HG02571 (cell line): Measurements from ENCODE around the gene RNF157.

Experiments used
- ATAC-seq: cut with Tn5 transposase; IDR thresholded peaks from one replicate; pipeline ENCODE4 v1.9.1; 2021; ENCODE audit warnings: mild to moderate bottlenecking, moderate library complexity; ENCODE audit not compliant: unreplicated experiment

The RNF157 gene

GRCh38 chr17:76131051-76131691 is 109.1 kb downstream of the RNF157 start:
- no peak for ATAC-seq

DNA sequence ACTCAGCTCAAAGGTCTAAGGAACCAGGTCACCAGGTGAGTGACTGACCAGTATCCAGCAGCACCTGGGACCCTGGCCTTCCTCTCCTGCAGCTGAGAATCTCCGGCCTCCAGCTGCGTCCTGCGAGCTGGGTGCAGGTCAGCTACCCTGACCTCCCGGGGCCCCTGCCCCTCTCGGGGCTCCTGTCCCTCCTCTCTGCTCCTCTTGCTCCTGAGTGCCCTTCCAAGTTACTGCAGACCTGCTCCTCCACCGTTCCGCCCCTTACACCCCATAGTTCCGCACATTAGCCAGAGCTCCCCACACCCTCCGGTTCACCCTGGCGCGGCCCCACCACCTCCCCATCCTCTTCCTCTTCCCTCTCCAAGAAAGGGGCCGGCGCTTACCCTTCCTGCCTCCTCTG is 109.8 kb downstream of the RNF157 start:
- no peak for ATAC-seq

DNA sequence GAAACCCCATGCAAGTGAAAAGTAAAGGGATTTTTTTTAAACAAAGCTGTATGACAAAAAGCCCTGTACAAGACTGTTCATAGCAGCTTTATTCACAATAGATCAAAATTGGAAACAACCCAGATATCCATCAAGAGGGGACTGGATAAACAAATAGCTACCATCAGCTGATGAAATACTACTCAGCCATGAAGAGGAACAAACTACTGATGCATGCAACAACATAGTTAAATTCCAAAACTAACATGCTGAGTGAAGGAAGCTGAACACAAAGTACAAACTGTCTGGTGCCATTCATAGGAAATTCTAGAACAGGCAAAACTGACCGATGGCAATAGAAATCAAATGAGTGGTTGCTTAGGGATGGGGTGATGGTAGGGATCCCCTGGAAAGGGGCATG is 114.4 kb downstream of the RNF157 start:
- ATAC-seq = no peak

- ATAC-seq = no peak
Measured at GRCh38 chr17:76125391-76125675, 115.0 kb downstream of the RNF157 start.

DNA sequence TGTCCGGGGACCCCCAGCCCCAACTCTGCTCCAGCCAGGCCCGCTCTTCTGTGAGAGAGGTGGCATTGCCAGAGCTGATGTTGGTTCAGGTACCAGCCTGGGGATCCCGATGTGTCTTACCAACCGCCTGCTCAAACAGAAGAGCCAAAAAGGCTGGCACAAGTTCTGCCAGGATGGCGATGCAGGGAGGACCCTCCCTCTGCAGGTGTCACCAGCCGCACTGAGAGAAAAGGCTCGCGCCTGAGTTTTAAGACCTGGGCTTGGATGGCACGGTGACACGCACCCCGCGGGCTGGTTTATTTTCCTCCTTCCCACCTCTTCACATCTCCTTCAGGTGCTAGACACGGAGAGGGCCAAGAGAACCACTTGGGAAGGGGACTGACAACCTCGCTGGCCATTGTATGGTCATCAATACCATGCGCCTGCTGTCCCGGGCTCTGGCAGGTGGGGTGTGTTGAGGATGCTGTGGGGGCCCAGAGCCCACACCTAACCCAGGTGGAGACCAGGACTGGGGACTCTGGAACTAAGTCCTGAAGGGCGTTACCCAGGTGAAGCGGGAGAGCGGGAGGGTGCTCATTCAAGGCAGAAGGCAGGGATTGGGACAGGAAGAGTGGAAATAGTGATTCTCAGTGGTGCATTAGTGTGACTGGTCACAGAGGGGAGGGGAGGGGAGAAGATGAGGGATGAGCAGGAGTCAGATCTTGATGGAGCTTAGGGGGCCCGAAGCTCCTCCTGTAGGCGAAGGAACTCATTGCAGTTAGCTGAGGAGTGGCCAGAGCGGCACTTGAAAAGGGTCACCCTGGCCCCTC is 115.5 kb downstream of the RNF157 start:
- no peak for ATAC-seq

DNA sequence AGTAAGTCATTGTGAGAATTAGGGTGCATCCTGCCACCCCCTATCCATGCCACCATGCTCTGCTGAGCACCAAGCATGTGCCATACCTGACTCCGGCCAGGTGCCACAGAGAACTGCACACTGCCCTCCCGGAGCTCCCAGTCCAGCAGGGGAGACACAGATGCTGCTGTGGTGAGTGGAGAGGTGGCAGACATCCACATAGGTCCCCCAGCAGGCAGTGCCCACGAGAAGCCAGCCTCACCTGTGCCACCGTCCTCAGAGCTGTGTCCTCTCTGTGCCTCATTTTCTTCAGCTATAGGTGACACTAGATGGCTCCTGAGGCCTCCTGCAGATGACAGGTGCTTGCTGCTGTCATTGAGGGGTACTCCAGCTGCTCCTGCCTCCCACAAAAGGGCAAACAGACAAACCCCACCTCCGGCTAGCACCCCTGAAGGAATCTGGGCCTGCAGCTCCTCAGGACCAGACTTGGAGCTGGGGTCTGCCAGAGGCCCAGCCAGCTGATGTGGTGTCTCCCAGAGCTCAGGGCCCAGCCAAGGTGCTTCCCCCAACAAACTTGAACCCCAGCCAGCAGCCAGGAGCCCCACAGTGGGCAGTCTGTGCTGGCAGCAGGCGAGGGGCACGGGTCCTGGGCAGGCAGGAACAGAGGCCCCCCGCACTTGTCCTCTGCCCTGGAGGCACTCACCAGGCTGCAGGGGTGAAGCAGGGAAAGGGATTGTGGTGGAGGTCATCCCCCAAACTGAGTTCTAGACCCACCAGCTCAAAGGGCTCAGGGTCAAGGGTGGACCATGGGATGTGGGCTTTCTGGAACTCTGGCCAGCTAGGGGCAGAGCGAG is 116.3 kb downstream of the RNF157 start:
- ATAC-seq = no peak

DNA sequence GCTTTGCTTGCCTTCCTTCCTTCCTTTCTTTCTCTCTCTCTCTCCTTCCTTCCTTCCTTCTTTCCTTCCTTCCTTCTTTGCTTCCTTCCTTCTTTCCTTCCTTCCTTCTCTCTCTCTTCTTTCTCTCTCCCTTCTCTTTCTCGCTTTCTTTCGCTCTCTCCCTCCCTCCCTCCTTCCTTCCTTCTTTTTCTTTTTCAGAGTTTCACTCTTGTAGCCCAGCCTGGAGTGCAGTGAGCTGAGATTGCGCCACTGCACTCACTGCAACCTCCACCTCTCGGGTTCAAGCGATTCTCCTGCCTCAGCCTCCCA is 117.1 kb downstream of the RNF157 start:
- ATAC-seq = no peak

GRCh38 chr17:76122431-76123190 is 117.7 kb downstream of the RNF157 start:
- ATAC-seq = no peak

GRCh38 chr17:76121932-76122430 is 118.3 kb downstream of the RNF157 start:
- no peak for ATAC-seq

DNA sequence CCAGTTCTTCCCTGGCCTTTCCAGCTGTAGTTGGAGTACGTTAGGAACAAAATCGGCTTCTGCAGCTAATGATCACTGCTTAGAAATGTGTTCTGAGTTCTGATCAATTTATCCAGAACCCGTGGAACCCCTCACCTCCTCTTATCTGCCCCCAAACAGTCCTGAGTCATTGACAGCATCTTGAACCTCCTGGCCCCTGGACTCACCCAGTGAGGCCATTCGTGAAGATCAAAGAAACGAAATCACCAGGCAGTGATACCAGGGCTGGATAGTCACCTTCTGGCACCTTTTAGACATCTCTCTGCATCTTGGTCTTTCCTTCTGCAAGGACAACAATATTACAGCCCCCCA is 119.7 kb downstream of the RNF157 start:
- no peak for ATAC-seq

DNA sequence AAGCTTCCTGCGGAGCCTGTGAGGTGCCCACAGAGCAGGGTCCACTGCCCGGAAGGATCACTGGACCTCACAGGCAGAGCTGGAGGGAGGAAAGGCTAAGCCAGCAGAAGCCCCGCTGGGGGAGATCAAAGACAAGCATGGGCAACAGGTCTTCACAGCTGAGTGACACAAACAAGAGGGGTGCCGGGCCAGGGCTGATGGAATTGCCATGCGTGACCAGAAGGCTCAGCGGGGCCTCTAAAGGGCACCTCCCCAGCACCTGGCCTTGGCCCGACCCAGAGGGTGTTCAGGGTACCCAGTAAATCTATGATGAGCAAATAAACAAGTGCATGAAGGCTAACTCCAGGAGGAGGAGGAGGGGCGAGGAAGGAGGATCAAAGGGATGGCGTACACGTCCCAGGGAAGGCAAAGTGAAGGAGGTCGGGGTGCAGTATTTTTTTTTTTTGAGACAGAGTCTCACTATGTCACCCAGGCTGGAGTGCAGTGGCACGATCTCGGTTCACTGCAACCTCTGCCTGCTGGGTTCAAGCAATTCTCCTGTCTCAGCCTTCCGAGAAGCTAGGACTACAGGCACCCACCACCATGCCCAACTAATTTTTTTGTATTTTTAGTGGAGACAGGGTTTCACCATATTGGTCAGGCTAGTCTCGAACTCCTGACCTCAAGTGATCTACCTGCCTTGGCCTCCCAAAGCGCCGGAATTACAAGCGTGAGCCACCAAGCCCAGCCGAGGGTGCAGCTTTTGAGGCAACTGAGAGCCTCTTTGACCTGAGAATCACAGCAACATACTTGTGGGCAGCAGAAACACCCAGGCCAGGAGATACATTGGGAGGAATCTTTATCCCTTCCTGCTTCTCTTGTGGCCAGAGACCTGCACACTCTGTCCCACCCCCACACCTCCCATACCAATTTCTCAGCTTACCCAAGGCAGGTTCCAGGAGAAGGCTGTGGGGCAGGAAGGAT is 120.6 kb downstream of the RNF157 start:
- ATAC-seq = no peak

DNA sequence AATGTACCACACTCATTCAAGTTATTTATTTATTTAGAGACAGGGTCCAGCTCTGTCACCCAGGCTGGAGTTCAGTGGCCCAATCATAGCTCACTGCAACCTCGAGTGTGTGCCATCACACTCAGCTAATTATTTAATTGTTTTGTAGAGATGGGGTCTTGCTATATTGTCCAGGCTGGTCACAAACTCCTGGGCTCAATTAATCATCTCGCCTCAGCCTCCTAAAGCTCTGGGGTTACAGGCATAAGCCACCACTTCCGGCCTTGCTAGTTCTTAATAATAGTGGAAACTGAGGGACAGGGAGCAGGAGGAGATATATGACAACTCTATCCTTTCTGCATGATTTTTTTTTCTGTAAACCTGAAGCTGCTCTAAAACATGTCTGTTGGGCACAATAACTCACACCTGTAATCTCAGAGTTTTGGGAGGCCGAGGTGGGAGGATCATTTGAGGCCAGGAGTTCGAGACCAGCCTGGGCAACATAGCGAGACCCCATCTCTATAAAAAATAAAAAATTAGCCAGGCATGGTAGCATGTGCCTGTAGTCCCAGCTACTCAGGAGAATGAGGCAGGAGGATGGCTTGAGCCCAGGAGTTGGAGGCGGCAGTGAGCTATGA is 125.0 kb downstream of the RNF157 start:
- ATAC-seq = no peak

- no peak for ATAC-seq
Measured at GRCh38 chr17:76111956-76112355, 128.3 kb downstream of the RNF157 start.

GRCh38 chr17:76107509-76107908 is 132.8 kb downstream of the RNF157 start:
- ATAC-seq = no peak

DNA sequence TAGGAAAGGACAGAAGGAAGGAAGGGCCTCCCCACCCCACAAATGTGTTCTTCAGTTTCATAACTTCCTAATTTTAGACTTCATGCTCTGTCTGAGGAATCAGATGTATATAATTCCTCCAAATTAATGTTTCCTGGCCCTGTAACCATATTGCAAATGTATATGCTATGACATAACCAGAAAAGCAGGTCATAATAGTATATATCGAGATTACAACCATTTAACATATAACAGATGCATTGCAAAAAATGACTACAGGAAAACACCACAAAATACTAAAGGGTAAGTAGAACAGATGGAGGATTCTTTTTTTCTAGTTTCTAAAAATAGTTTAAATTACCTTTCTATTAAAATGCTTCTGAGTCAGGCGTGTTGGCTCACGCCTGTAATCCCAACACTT is 133.6 kb downstream of the RNF157 start:
- ATAC-seq = no peak

- no peak for ATAC-seq
Measured at GRCh38 chr17:76104896-76105231, 135.4 kb downstream of the RNF157 start.

DNA sequence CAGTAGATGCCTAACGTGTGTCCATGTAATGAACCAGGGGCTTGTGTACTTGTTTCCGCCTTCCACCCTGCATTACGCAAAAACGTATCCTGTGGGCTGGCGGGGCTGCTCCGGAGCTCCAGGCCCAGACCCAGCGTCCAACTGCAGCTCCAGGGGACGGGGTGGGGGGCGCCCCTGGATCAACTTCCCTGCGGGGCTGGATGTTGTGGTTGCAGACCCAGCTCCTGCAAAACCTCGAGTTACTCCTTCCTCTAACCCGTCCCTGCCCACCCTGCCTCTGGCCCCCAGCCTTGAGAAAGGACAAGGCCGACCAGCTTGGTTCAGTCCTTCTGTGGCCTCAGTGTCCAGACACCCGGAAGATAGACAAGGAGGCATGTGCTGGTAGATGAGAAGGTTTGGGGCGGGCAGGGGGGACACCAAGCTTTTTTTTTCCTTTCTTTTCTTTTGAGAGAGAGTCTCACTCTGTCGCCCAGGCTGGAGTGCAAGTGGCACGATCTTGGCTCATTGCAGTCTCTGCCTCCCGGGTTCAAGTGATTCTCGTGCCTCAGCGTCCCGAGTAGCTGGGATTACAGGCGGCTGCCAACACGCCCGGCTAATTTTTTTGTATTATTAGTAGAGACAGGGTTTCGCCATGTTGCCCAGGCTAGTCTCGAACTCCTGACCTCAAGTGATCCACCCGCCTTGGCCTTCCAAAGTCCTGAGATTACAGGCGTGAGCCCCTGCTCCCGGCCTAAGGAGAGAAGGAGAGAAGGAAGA is 136.0 kb downstream of the RNF157 start:
- no peak for ATAC-seq

DNA sequence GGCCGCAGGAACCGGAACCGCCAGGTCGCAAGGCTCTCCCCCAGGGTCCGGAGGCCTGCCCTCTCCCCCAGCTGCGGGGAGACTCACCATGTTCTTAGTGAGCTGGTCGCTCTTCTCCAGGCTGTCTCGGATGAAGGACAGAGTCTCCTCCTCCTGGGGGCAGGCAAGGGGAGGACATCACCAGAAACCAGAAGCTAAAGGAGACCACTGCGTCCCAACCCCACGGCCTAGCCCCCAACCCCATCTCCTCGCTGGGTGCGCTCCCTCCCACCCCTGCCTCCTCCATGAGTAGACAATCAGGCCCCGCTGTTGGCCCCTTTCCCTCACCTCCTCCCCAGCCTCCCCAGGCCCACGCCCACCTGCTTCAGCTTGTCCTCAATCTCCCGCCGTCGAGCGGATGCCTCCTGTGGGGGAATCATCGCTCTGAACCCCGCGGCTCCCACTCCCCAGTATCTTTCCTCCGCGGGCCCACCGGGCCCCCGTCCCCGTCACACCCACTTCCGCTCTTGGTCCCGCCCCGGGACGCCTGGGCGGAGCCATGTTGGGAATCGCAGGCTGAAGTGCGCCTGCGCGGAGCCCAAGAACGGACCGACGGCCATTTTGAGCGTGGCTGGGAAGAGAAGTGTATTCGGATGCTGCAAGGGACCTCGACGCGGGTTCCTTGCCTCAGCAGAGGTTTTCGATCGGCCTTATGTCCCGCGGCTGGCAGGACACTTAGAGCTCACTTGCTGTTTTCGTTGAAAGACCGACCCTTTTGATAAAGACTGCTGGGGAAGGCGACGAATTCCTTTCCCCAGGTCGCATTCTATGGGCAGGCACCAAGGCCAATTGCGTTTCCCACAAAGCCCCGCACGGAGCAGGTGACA is 136.8 kb downstream of the RNF157 start, which contains the start of gene EXOC7:
Gene EXOC7 (minus strand): TSS at position 514 of the 866 bp plus-strand sequence. CDS start 95 bp downstream, at position 419.
- ATAC-seq = peak; percentile 67
